ENCODE results near the gene TMEM232.

Gene TMEM232

GRCh38 chr5:110588286-110588980 lies 138.0 kb downstream of the TMEM232 start:
- 93 to 96% methylated on average over 3 of the region's 3 CpGs for WGBS, 2 experiments
- Histone ChIP-seq H3K36me3 (ENCODE audit: control insufficient read depth, insufficient read depth, low read length) (no peaks in the 10 kb centered on the region), H3K9me3 (ENCODE audit: control insufficient read depth, low read length) (no peaks in the 10 kb centered on the region), H3K27me3 (ENCODE audit: control insufficient read depth, insufficient read depth, low read length, poor library complexity, severe bottlenecking) (no peaks in the 10 kb centered on the region), H3K27ac (ENCODE audit: insufficient read depth, low read depth, low read length, poor library complexity, severe bottlenecking) (no peak overlapping the region), H3K4me1 (ENCODE audit: control insufficient read depth, insufficient read depth, low read length) (no peaks in the 10 kb centered on the region), H3K4me3 (ENCODE audit: insufficient read depth, low read depth, low read length) (no peak overlapping the region)

- Histone ChIP-seq H3K36me3 (ENCODE audit: control insufficient read depth, insufficient read depth, low read length) (no peaks in the 10 kb centered on the region), H3K4me1 (ENCODE audit: control insufficient read depth, insufficient read depth, low read length) (no peaks in the 10 kb centered on the region), H3K9me3 (ENCODE audit: control insufficient read depth, low read length) (no peaks in the 10 kb centered on the region), H3K27ac (ENCODE audit: insufficient read depth, low read depth, low read length, poor library complexity, severe bottlenecking) (no peak overlapping the region), H3K4me3 (ENCODE audit: insufficient read depth, low read depth, low read length) (no peak overlapping the region), H3K27me3 (ENCODE audit: control insufficient read depth, insufficient read depth, low read length, poor library complexity, severe bottlenecking) (no peaks in the 10 kb centered on the region)
- 90 to 93% methylated on average over 1 of the region's 1 CpG for WGBS, 2 experiments
Measured at GRCh38 chr5:110580625-110581024, 145.8 kb downstream of the TMEM232 start.

GRCh38 chr5:110572729-110573128 lies 153.7 kb downstream of the TMEM232 start:
- WGBS, 2 experiments: 90 to 100% methylated on average over 1 of the region's 1 CpG
- no peaks in the 10 kb centered on the region for H3K4me1 ChIP-seq (ENCODE audit: control insufficient read depth, insufficient read depth, low read length)
- H3K4me3 ChIP-seq (ENCODE audit: insufficient read depth, low read depth, low read length): no peak overlapping the region
- no peaks in the 10 kb centered on the region for H3K27me3 ChIP-seq (ENCODE audit: control insufficient read depth, insufficient read depth, low read length, poor library complexity, severe bottlenecking)
- H3K36me3 ChIP-seq (ENCODE audit: control insufficient read depth, insufficient read depth, low read length): no peaks in the 10 kb centered on the region
- H3K27ac ChIP-seq (ENCODE audit: insufficient read depth, low read depth, low read length, poor library complexity, severe bottlenecking): no peak overlapping the region
- H3K9me3 ChIP-seq (ENCODE audit: control insufficient read depth, low read length): no peaks in the 10 kb centered on the region

- Histone ChIP-seq H3K4me1 (ENCODE audit: control insufficient read depth, insufficient read depth, low read length) (no peaks in the 10 kb centered on the region), H3K36me3 (ENCODE audit: control insufficient read depth, insufficient read depth, low read length) (no peaks in the 10 kb centered on the region), H3K27me3 (ENCODE audit: control insufficient read depth, insufficient read depth, low read length, poor library complexity, severe bottlenecking) (no peaks in the 10 kb centered on the region), H3K9me3 (ENCODE audit: control insufficient read depth, low read length) (no peaks in the 10 kb centered on the region), H3K4me3 (ENCODE audit: insufficient read depth, low read depth, low read length) (no peak overlapping the region), H3K27ac (ENCODE audit: insufficient read depth, low read depth, low read length, poor library complexity, severe bottlenecking) (no peak overlapping the region)
Measured at GRCh38 chr5:110562191-110562590, 164.3 kb downstream of the TMEM232 start.

GRCh38 chr5:110561510-110561909 lies 165.0 kb downstream of the TMEM232 start:
- WGBS, 2 experiments: 78 to 88% methylated on average over 1 of the region's 1 CpG
- Histone ChIP-seq H3K27me3 (ENCODE audit: control insufficient read depth, insufficient read depth, low read length, poor library complexity, severe bottlenecking) (no peaks in the 10 kb centered on the region), H3K27ac (ENCODE audit: insufficient read depth, low read depth, low read length, poor library complexity, severe bottlenecking) (no peak overlapping the region), H3K9me3 (ENCODE audit: control insufficient read depth, low read length) (no peaks in the 10 kb centered on the region), H3K4me1 (ENCODE audit: control insufficient read depth, insufficient read depth, low read length) (no peaks in the 10 kb centered on the region), H3K36me3 (ENCODE audit: control insufficient read depth, insufficient read depth, low read length) (no peaks in the 10 kb centered on the region), H3K4me3 (ENCODE audit: insufficient read depth, low read depth, low read length) (no peak overlapping the region)

- H3K4me1 ChIP-seq (ENCODE audit: control insufficient read depth, insufficient read depth, low read length): no peaks in the 10 kb centered on the region
- no peaks in the 10 kb centered on the region for H3K9me3 ChIP-seq (ENCODE audit: control insufficient read depth, low read length)
- H3K27me3 ChIP-seq (ENCODE audit: control insufficient read depth, insufficient read depth, low read length, poor library complexity, severe bottlenecking): no peaks in the 10 kb centered on the region
- no peak overlapping the region for H3K4me3 ChIP-seq (ENCODE audit: insufficient read depth, low read depth, low read length)
- H3K27ac ChIP-seq (ENCODE audit: insufficient read depth, low read depth, low read length, poor library complexity, severe bottlenecking): no peak overlapping the region
- no peaks in the 10 kb centered on the region for H3K36me3 ChIP-seq (ENCODE audit: control insufficient read depth, insufficient read depth, low read length)
- WGBS, 2 experiments: 90 to 100% methylated on average over 3 of the region's 3 CpGs
Measured at GRCh38 chr5:110549301-110549700, 177.2 kb downstream of the TMEM232 start.

- Histone ChIP-seq H3K27me3 (ENCODE audit: control insufficient read depth, insufficient read depth, low read length, poor library complexity, severe bottlenecking) (no peaks in the 10 kb centered on the region), H3K27ac (ENCODE audit: insufficient read depth, low read depth, low read length, poor library complexity, severe bottlenecking) (no peak overlapping the region), H3K4me3 (ENCODE audit: insufficient read depth, low read depth, low read length) (no peak overlapping the region), H3K4me1 (ENCODE audit: control insufficient read depth, insufficient read depth, low read length) (no peaks in the 10 kb centered on the region), H3K9me3 (ENCODE audit: control insufficient read depth, low read length) (no peaks in the 10 kb centered on the region), H3K36me3 (ENCODE audit: control insufficient read depth, insufficient read depth, low read length) (no peaks in the 10 kb centered on the region)
- 100% methylated on average over 2 of the region's 3 CpGs; no CpG with 5 or more reads in 1 of the 2 experiments for WGBS, 2 experiments
Measured at GRCh38 chr5:110548171-110548570, 178.3 kb downstream of the TMEM232 start.

GRCh38 chr5:110547495-110547894 lies 179.0 kb downstream of the TMEM232 start:
- H3K27me3 ChIP-seq (ENCODE audit: control insufficient read depth, insufficient read depth, low read length, poor library complexity, severe bottlenecking): no peaks in the 10 kb centered on the region
- H3K4me1 ChIP-seq (ENCODE audit: control insufficient read depth, insufficient read depth, low read length): no peaks in the 10 kb centered on the region
- WGBS, 2 experiments: 86 to 87% methylated on average over 4 of the region's 4 CpGs
- no peak overlapping the region for H3K27ac ChIP-seq (ENCODE audit: insufficient read depth, low read depth, low read length, poor library complexity, severe bottlenecking)
- no peaks in the 10 kb centered on the region for H3K9me3 ChIP-seq (ENCODE audit: control insufficient read depth, low read length)
- no peaks in the 10 kb centered on the region for H3K36me3 ChIP-seq (ENCODE audit: control insufficient read depth, insufficient read depth, low read length)
- no peak overlapping the region for H3K4me3 ChIP-seq (ENCODE audit: insufficient read depth, low read depth, low read length)

- H3K27me3 ChIP-seq (ENCODE audit: control insufficient read depth, insufficient read depth, low read length, poor library complexity, severe bottlenecking): no peaks in the 10 kb centered on the region
- H3K4me1 ChIP-seq (ENCODE audit: control insufficient read depth, insufficient read depth, low read length): no peaks in the 10 kb centered on the region
- no peaks in the 10 kb centered on the region for H3K36me3 ChIP-seq (ENCODE audit: control insufficient read depth, insufficient read depth, low read length)
- H3K27ac ChIP-seq (ENCODE audit: insufficient read depth, low read depth, low read length, poor library complexity, severe bottlenecking): no peak overlapping the region
- WGBS, 2 experiments: 88 to 100% methylated on average over 1 of the region's 1 CpG
- H3K9me3 ChIP-seq (ENCODE audit: control insufficient read depth, low read length): no peaks in the 10 kb centered on the region
- H3K4me3 ChIP-seq (ENCODE audit: insufficient read depth, low read depth, low read length): no peak overlapping the region
Measured at GRCh38 chr5:110545716-110546115, 180.8 kb downstream of the TMEM232 start.

GRCh38 chr5:110544603-110545002 lies 181.9 kb downstream of the TMEM232 start:
- WGBS, 2 experiments: no CpG with 5 or more reads among the region's 1 CpG
- H3K4me3 ChIP-seq (ENCODE audit: insufficient read depth, low read depth, low read length): no peak overlapping the region
- no peak overlapping the region for H3K27ac ChIP-seq (ENCODE audit: insufficient read depth, low read depth, low read length, poor library complexity, severe bottlenecking)
- H3K9me3 ChIP-seq (ENCODE audit: control insufficient read depth, low read length): no peaks in the 10 kb centered on the region
- H3K36me3 ChIP-seq (ENCODE audit: control insufficient read depth, insufficient read depth, low read length): no peaks in the 10 kb centered on the region
- H3K27me3 ChIP-seq (ENCODE audit: control insufficient read depth, insufficient read depth, low read length, poor library complexity, severe bottlenecking): no peaks in the 10 kb centered on the region
- H3K4me1 ChIP-seq (ENCODE audit: control insufficient read depth, insufficient read depth, low read length): no peaks in the 10 kb centered on the region

- Histone ChIP-seq H3K27me3 (ENCODE audit: control insufficient read depth, insufficient read depth, low read length, poor library complexity, severe bottlenecking) (no peaks in the 10 kb centered on the region), H3K27ac (ENCODE audit: insufficient read depth, low read depth, low read length, poor library complexity, severe bottlenecking) (no peak overlapping the region), H3K4me3 (ENCODE audit: insufficient read depth, low read depth, low read length) (no peak overlapping the region), H3K36me3 (ENCODE audit: control insufficient read depth, insufficient read depth, low read length) (no peaks in the 10 kb centered on the region), H3K9me3 (ENCODE audit: control insufficient read depth, low read length) (no peaks in the 10 kb centered on the region), H3K4me1 (ENCODE audit: control insufficient read depth, insufficient read depth, low read length) (no peaks in the 10 kb centered on the region)
- 95 to 97% methylated on average over 3 of the region's 3 CpGs for WGBS, 2 experiments
Measured at GRCh38 chr5:110542949-110543348, 183.5 kb downstream of the TMEM232 start.

Data from ectodermal cell (in vitro differentiated cells).